ENCODE data around the gene PRODH2.

The PRODH2 gene, protein sequence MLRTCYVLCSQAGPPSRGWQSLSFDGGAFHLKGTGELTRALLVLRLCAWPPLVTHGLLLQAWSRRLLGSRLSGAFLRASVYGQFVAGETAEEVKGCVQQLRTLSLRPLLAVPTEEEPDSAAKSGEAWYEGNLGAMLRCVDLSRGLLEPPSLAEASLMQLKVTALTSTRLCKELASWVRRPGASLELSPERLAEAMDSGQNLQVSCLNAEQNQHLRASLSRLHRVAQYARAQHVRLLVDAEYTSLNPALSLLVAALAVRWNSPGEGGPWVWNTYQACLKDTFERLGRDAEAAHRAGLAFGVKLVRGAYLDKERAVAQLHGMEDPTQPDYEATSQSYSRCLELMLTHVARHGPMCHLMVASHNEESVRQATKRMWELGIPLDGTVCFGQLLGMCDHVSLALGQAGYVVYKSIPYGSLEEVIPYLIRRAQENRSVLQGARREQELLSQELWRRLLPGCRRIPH

GRCh38 chr19:35812220-35813042 lies at the start of gene PRODH2:
PRODH2 (minus strand) TSS chr19:35812845; CDS start chr19:35812805, 40 bp downstream.
- no peak for DNase-seq

DNA sequence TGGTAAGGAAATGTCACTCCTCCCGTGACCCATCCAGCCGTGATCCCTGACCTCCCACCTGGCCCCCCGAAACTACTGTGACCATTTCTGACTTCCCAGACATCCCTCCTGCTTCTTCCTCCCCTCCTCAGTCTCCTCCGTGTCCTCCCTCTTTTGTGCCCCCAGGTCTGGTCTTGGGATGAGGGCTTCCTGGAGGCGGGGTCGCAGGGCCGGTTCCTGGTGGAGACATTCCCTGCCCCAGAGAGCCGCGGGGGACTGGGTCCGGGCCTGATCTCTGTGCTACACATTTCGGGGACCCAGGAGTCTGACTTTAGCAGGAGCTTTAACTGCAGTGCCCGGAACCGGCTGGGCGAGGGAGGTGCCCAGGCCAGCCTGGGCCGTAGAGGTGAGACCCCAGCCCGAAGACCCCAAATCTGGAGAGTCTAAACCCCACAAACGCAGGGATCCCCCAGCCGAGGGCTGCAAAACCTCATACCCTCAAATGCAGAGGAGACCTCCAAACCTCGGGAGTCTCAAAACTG lies 49.1 kb upstream of the PRODH2 start:
- DNase-seq: no peak

GRCh38 chr19:35860818-35861639 lies 48.4 kb upstream of the PRODH2 start:
- DNase-seq: no peak

- DNase-seq: no peak
Measured at GRCh38 chr19:35860436-35860817, 47.8 kb upstream of the PRODH2 start.

DNA sequence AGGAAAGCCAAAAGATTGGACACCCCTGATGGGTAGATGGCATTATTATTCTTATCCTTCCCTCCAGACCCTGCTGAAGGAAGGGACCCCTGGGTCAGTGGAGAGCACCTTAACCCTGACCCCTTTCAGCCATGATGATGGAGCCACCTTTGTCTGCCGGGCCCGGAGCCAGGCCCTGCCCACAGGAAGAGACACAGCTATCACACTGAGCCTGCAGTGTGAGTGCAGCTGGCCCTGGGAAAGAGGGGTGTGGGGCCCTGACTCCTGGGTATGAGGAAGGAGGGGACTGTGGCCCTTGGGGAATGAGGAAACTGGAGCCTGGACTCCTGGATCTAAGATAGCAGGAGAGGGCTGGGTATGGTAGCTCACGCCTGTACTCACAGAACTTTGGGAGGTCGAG lies 46.8 kb upstream of the PRODH2 start:
- DNase-seq: no peak

GRCh38 chr19:35858311-35858710 lies 45.7 kb upstream of the PRODH2 start:
- DNase-seq: no peak

DNA sequence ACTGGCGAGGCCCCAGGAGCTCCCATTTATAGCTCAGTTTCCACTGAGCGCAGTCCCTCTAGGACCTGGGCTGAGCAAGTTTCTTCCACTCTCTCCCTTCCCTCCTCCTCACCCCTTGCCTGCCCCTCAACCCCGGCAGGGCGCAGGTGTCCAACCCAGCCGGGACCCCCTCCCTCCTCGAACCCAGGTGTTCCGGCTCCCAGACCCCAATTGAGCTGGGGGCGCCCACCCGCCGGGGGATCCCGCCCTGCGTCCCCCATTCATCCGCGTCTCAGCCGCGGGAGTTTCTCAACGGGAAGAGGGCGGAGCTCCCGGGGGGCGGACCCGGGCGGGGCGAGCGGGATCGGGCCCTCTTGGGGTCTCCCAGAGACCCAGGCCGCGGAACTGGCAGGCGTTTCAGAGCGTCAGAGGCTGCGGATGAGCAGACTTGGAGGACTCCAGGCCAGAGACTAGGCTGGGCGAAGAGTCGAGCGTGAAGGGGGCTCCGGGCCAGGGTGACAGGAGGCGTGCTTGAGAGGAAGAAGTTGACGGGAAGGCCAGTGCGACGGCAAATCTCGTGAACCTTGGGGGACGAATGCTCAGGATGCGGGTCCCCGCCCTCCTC lies 44.0 kb upstream of the PRODH2 start, which contains the start of gene KIRREL2:
TSS of gene KIRREL2 (plus strand) at position 366 of the 604 bp plus-strand sequence. CDS start at position 575, 209 bp downstream.
- no peak for DNase-seq

- no peak for DNase-seq
Measured at GRCh38 chr19:35853038-35853756, 40.6 kb upstream of the PRODH2 start.

- DNase-seq: no peak
Measured at GRCh38 chr19:35852029-35852780, 39.6 kb upstream of the PRODH2 start, which contains the start of gene NPHS1. NPHS1 (minus strand) TSS chr19:35852504; CDS start chr19:35851837, 667 bp downstream.

- no peak for DNase-seq
Measured at GRCh38 chr19:35851213-35852028, 38.8 kb upstream of the PRODH2 start.

DNA sequence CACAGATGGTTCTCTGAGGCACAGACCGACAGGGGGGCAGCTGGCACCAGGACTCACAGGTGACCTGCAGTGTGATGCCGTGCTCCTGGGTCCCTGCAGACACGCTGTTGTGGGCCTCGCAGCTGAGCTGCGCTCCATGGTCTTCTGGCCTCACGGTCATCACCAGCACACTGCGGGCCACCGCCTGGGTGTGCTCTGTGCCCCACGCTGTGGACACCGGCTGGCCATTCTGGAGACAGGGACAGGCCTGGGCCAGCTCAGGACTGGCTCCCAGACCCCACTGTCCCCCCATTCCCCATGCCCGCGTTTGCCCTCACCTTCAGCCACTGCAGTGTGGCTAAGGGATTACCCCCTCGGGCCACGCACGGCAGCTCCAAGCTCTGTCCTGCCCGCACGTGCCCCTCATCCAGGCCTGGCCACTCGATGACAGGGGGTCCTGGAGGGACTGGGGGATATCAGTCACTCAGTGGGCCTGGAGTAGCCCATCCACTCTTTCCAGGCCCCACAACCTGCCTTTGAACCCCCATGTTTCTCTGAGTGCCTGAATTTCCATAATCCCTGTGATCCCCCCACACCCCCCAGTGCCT lies 36.4 kb upstream of the PRODH2 start:
- DNase-seq: no peak

DNA sequence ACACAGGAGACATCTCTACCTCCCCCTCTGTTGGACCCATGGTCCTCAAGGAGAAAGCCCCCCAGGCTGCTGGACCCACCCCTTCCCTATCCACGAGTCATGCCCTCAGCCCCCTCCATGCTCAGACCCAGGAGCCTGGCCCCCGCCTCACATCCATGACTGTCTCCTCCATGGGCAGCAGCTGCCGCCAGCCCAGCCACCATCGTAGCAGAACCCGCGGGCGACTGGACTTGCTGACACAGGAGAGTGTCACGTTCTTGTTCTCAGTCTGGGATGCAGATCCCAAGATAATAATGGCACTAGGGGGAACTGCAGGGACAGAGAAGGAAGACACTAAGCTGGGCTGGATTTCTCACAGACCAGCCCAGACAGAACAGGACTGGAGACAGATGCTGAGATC lies 35.8 kb upstream of the PRODH2 start:
- DNase-seq: no peak

GRCh38 chr19:35847911-35848310 lies 35.3 kb upstream of the PRODH2 start:
- DNase-seq: no peak

GRCh38 chr19:35846038-35846668 lies 33.5 kb upstream of the PRODH2 start:
- DNase-seq: no peak

GRCh38 chr19:35845215-35846037 lies 32.8 kb upstream of the PRODH2 start:
- no peak for DNase-seq

DNA sequence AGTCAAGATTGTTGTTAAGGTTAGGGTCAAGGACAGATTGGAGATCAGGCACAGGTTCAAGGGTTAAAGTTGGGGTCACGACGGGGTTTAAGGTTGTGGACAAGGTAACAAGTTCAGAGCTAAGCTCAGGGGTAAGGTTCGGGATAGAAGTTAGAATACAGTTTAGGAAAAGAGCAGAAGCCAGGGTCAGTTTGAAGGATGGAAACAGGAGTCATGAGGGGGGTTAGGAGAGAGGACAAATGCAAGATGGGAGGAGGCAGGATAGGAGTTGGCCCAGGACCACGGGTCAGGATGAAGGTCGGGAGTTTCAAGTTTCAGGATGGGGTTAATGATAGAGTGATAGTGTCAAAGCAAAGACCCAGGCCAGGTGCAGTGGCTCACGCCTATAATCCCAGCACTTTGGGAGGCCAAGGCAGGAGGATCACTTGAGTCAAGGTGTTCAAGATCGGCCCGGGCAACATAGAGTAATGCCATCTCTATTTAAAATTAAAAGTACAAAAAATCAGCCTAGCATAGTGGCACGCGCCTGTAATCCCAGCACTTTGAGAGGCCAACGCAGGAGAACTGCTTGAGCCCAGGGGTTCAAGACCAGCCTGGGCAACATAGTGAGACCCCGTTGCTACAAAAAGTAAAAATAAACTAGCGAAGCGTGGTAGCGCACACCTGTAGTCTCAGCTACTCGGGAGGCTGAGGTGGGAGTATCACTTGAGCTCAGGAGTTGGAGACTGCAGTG lies 32.0 kb upstream of the PRODH2 start:
- DNase-seq: no peak
